Measurements from ENCODE around the gene EFCAB12.
"Not testable (repeated sequence)": the region's sequence is repeated elsewhere in the genome, so short reads cannot be mapped to it uniquely, and the experiment has no call there.

EFCAB12 gene

DNA sequence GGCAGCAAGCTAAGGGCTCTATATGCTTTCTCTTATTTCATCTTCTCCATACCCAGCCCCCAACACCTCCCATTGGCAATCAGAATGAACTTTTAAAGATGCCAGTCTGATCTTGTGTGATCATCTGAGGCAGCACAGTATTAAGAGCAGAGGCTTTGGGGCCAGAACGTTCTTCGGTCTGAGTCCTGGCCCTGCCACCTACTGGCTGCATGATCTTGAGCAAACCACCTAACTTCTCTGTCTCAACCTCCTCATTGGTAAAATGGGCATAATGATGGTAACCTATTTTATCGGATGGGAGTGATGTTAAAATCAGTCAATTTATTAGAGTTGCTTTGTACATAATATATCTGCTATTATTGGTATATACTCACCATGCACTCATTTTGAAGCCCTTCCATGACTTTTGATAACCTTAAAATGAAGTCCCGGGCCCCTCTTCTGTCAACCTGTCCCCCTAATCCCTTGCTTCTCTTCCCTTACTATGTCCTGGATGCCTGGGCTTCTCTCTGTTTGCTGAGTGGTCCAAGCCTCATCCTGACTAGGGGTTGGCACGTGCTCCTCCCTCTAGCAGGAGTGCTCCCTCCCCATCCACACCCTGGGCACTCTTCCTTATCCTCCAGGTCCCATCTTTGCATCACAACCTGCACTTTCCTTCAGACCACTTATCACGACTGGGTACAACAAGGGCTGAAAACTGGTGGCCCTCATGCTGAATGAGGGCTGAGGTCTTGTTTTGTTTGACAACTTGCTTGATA is 6.3 kb downstream of the EFCAB12 start:
- H3K4me3 ChIP-seq (ENCODE audit: low read depth, low read length), result no peak overlapping the region

DNA sequence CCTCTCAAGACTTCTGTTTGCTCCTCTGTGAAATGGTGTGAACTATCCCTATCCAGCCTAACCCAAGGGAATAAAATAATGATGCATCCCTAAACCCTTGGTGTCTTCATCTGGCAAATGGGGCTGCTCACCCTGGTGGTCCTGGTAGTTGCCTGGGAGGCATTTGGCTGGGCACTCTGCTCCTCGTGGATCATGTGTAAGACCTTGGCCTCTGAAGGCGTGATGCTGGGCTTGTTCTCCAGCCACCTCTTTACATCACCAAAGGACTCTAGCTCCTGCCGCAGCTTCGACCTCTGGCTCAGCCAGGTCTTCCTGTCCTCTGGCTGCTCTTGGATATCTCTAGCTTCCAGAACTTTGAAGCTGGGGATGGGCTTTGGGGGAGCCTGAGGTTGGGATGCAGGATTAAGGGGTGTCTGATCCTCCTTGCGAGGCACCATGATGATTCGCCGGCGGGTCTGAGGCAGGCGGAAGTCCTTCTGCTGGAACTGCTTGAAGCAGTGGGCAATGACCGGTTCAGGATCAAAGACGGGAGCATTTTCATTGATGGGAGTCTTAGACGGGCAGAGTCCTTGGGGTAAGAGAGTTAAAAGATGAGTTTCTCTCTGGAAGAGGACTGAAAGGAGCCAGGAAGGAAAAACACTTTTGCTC is 7.1 kb downstream of the EFCAB12 start:
- no peak overlapping the region for H3K4me3 ChIP-seq (ENCODE audit: low read depth, low read length)

GRCh38 chr3:129419476-129419875 is 9.0 kb downstream of the EFCAB12 start:
- H3K4me3 ChIP-seq (ENCODE audit: low read depth, low read length), result no peak overlapping the region

DNA sequence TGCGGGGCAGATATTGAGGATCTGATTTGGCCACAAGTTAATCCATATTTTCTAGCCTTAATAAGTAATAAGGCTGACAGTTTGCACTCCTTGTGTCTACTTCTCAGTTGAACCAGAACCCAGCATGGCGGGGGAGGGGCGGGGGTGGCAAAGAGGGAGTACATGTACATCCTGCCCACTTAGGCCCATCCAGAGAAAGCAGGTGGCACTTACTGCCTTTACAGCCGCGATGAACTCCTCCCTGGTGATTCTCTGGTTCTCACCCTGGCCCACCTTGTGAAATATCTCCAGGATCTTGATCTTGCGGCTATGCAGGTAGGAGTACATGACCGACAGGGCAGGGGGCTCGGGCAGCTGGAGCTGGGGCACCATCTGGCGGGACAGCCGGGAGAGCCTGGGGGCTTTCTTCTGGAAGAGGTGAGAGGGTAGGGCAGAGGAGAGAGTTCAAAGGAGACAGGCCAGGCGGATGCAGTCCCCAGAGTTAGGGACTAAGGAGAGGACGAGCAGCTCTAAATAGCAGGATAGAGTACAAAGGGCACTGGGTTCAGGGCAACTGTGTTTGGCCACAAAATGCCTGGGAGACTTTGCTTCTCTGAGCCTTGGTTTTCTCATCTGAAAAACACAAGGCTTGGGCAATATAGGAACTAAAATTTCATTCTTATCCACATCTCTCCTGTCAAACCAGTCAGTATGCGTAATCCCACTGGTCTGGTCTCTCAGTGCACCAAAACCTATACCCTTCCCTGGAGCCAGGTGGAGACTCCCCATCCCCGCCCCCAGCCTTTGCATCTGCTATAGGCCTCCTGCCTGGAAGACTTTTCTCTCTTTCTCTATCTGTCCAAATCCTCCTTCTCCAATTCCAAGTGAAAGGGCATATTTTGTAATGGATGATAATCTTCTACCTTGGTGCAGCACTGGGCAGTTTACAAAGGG is 10.1 kb downstream of the EFCAB12 start:
- no peak overlapping the region for H3K4me3 ChIP-seq (ENCODE audit: low read depth, low read length)

DNA sequence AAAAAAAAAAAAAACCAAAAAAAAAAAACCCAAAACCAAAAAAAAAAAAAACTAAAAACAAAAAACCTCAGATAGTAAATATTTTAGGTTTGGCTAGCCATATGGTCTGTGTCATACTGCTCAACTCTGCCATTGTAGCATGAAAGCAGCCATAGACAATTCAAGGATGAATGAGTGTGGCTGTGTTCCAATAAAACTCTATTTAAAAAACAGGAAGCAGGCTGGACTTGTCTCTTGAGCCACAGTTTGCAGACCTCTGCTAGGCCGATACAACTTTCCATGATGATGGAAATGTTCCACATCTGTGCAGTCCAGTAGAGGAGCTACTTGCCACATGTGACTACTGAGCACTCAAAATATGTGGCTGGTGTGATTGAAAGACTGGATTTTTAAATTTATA is 11.1 kb downstream of the EFCAB12 start:
- no peak overlapping the region for H3K4me3 ChIP-seq (ENCODE audit: low read depth, low read length)

DNA sequence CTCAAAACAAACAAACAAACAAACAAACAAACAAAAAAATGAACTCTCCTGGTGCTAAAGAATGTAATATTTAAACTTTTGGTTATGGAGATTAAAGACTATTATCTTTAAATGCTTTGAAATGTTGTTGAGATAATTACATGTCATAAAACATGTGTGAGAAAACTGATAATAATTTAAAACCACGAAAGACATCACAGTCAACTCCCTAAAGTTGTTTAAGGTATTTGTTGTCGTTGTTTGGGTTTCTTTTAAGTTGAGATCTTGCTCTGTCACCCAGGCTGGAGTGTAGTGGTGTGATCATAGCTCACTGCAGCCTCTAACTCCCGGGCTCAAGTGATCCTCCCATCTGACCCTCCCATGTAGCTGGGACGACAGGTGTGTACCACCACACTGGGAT is 12.0 kb downstream of the EFCAB12 start:
- H3K4me3 ChIP-seq (ENCODE audit: low read depth, low read length), result no peak overlapping the region

GRCh38 chr3:129415830-129416229 is 12.6 kb downstream of the EFCAB12 start:
- no peak overlapping the region for H3K4me3 ChIP-seq (ENCODE audit: low read depth, low read length)

GRCh38 chr3:129415378-129415777 is 13.1 kb downstream of the EFCAB12 start:
- no peak overlapping the region for H3K4me3 ChIP-seq (ENCODE audit: low read depth, low read length)

GRCh38 chr3:129413687-129414506 is 14.5 kb downstream of the EFCAB12 start:
- H3K4me3 ChIP-seq (ENCODE audit: low read depth, low read length), result no peak overlapping the region

GRCh38 chr3:129413238-129413637 is 15.2 kb downstream of the EFCAB12 start:
- H3K4me3 ChIP-seq (ENCODE audit: low read depth, low read length), result not testable (repeated sequence)

DNA sequence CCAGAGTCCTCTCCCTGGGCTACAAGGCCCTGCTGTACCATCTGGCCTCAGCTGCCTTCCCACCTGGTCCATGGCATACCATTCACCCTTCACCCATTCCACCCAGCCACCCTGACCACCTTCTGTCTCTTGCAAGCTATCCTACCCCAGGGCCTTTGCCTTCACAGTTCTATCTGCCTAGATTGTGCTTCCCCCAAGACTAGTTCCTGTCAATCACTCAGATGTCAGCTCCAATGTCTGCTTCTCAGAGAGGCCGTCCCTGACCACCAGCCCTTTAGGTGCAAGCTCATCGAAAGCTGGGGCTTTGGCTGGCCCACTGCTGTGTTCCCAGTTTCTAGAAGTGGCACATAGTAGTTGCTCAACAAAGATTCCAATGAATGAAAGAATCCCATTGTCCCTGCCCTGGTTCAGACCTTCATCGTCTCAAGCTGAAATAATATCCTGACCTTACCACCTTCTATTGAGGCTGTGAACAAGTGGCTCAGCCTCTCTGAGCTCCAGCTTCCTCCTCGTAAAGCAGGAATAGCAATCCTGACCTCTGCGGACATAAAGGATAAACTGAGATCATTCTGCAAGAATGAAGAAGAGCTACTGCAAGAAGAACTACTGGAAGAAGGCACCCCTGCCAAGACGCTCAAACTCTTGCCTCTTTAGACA is 15.8 kb downstream of the EFCAB12 start:
- no peak overlapping the region for H3K4me3 ChIP-seq (ENCODE audit: low read depth, low read length)

- H3K4me3 ChIP-seq (ENCODE audit: low read depth, low read length), result no peak overlapping the region
Observed at GRCh38 chr3:129410971-129411370, 17.5 kb downstream of the EFCAB12 start.

- no peak overlapping the region for H3K4me3 ChIP-seq (ENCODE audit: low read depth, low read length)
Observed at GRCh38 chr3:129409541-129409940, 18.9 kb downstream of the EFCAB12 start.

DNA sequence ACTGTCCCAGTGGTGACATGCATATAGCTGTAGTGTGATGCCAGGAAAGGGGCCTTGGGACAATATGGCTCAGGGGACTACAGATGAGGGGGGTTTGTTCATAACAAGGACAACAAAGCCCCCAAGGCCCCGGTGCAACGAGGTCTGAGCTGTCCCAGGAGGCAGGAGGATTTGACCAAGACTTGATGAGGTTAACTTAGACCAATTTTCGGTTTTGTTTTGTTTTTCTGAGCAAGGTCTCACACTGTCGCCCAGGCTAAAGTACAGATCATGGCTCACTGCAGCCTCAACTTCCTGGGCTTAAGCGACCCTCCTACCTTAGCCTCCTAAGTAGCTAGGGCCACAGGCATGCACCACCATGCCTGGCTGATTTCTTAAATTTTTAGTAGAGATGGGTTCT is 23.8 kb downstream of the EFCAB12 start:
- no peak overlapping the region for H3K4me3 ChIP-seq (ENCODE audit: low read depth, low read length)

GRCh38 chr3:129404130-129404529 is 24.3 kb downstream of the EFCAB12 start:
- H3K4me3 ChIP-seq (ENCODE audit: low read depth, low read length), result no peak overlapping the region

DNA sequence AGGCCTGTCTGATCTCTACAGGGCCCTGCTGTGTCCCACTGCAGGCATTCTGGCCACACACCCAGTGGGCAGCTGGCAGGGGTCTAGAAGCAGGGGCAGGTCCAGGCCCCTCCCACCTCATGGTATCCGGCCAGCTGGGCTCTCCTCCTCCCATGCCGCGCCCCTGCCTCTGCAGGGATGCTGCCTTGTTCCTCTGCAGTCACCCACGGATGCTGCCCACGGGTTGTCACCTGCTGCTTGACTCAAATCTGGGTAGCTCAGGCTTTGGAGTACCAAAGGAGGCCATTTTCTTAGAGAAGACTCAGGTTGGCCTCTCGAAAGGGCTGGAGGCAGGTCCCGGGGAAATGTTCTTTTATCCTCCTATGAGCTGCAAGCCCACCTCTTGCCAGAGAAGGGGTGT is 25.0 kb downstream of the EFCAB12 start:
- no peak overlapping the region for H3K4me3 ChIP-seq (ENCODE audit: low read depth, low read length)

DNA sequence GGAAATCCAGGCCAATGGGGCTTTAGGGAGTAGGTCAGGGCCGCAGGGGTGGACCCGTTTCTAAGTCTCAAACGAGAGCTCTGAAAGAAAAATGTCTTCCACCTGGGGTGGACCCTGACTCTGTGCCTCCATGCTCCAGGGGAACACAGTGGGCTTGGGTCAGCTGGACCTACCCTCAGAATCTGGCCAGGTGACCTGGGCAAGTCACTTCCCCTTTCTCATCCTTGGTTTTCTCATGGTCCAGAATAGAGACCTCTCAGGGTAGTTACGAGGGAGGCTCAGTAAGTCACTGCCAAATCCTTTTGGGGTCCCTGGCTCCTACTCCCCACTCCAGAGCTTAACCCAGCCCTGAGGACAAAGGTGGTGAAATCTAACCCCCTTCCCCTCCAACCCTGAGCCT is 25.8 kb downstream of the EFCAB12 start:
- H3K4me3 ChIP-seq (ENCODE audit: low read depth, low read length), result no peak overlapping the region

- H3K4me3 ChIP-seq (ENCODE audit: low read depth, low read length), result no peak overlapping the region
Observed at GRCh38 chr3:129402210-129402609, 26.2 kb downstream of the EFCAB12 start.

DNA sequence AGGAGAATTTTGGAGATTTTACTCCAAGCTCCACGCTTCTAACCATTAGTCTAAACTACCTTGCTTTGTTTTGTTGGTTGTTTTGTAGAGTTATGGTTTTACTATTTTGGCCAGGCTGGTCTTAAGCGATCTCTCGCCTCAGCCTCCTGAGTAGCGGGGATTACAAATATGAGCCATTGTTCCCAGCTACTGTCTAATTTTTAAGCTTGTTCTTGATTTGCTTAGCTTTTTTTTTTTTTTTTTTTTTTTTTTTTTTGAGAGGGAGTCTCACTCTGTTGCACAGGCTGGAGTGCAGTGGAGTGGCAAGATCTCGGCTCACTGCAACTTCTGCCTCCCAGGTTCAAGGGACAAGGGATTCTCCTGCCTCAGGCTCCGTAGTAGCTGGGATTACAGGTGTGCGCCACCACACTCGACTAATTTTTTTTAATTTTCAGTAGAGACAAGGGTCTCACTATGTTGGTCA is 28.5 kb downstream of the EFCAB12 start:
- no peak overlapping the region for H3K4me3 ChIP-seq (ENCODE audit: low read depth, low read length)

All from iPS-11a (cell line).